GM23338 (cell line): ENCODE results near the gene PLD6. TPM values are rescaled to one million over a fixed set of nuclear protein-coding genes. Genes with fewer than 3 reads are reported as not detected.

Experiments
- ATAC-seq: fragments of 200-7000 bp; cut with Tn5 transposase; 3 replicates; pipeline ENCODE4 v1.9.1; 2020
- DNase-seq: peaks from one replicate; pipeline ENCODE4 v3.0.0-alpha.2; 2015; ENCODE audit warnings: low spot score
- H2AFZ ChIP-seq: fragments of 200-600 bp; sonication (generic); 2 replicates; pipeline ENCODE4 v1.8.0; 2016; ENCODE audit warnings: antibody characterized with exemption, mild to moderate bottlenecking, moderate library complexity
- H3F3A ChIP-seq: fragments of 200-600 bp; sonication (generic); replicated peaks from 2 replicates; pipeline ENCODE4 v1.8.0; 2017; ENCODE audit warnings: antibody characterized with exemption, mixed run types, low read depth
- H3K27ac ChIP-seq: fragments of 200-600 bp; sonication (generic); 2 replicates; pipeline ENCODE4 v1.6.1; 2016; ENCODE audit warnings: low read depth
- H3K27me3 ChIP-seq: fragments of 200-600 bp; sonication (generic); 2 replicates; pipeline ENCODE4 v1.8.0; 2016; ENCODE audit warnings: mild to moderate bottlenecking, mixed run types, moderate library complexity; ENCODE audit not compliant: insufficient read depth
- H3K36me3 ChIP-seq: fragments of 200-600 bp; sonication (generic); 2 replicates; pipeline ENCODE4 v1.8.0; 2016; ENCODE audit warnings: mild to moderate bottlenecking; ENCODE audit not compliant: insufficient read depth
- H3K4me1 ChIP-seq: fragments of 200-600 bp; sonication (generic); 2 replicates; pipeline ENCODE4 v1.8.0; 2016; ENCODE audit warnings: mild to moderate bottlenecking, moderate library complexity; ENCODE audit not compliant: insufficient read depth
- H3K4me2 ChIP-seq: fragments of 200-600 bp; sonication (generic); 2 replicates; pipeline ENCODE4 v1.7.1; 2017; ENCODE audit warnings: mixed run types
- H3K4me3 ChIP-seq: fragments of 200-600 bp; sonication (generic); 2 replicates; pipeline ENCODE4 v1.6.1; 2016; ENCODE audit warnings: mixed run types
- H3K79me2 ChIP-seq: fragments of 200-600 bp; sonication (generic); replicated peaks from 2 replicates; pipeline ENCODE4 v1.8.0; 2017; ENCODE audit warnings: mild to moderate bottlenecking; ENCODE audit not compliant: insufficient read depth
- H3K9me2 ChIP-seq: fragments of 200-600 bp; sonication (generic); 2 replicates; pipeline ENCODE4 v1.8.0; 2017; ENCODE audit not compliant: insufficient read depth
- H4K20me1 ChIP-seq: fragments of 200-600 bp; sonication (generic); replicated peaks from 2 replicates; pipeline ENCODE4 v1.8.0; 2017; ENCODE audit warnings: mild to moderate bottlenecking; ENCODE audit not compliant: insufficient read depth
- H3K27ac Mint-ChIP-seq: 2 replicates; pipeline ENCODE4 v1.8.0; 2020; ENCODE audit warnings: inconsistent platforms, mild to moderate bottlenecking, moderate library complexity, mixed read lengths
- H3K27me3 Mint-ChIP-seq: 3 replicates; pipeline ENCODE4 v1.8.0; 2022; ENCODE audit warnings: low read depth, mild to moderate bottlenecking, moderate library complexity, mixed read lengths, inconsistent platforms; ENCODE audit not compliant: insufficient read depth, poor library complexity
- H3K36me3 Mint-ChIP-seq: 3 replicates; pipeline ENCODE4 v1.8.0; 2021; ENCODE audit warnings: low read depth, mild to moderate bottlenecking, inconsistent platforms, moderate library complexity, mixed read lengths
- H3K4me1 Mint-ChIP-seq: 3 replicates; pipeline ENCODE4 v1.8.0; 2020; ENCODE audit warnings: mild to moderate bottlenecking, inconsistent platforms, mixed read lengths
- H3K4me3 Mint-ChIP-seq: 3 replicates; pipeline ENCODE4 v1.8.0; 2021; ENCODE audit warnings: moderate library complexity, mild to moderate bottlenecking, inconsistent platforms, mixed read lengths
- H3K9me3 Mint-ChIP-seq: 3 replicates; pipeline ENCODE4 v1.8.0; 2020; ENCODE audit warnings: moderate library complexity, mild to moderate bottlenecking, inconsistent platforms, mixed read lengths
- CREB1 ChIP-seq: fragments of 250-450 bp; sonication (Bioruptor Pico); IDR thresholded peaks from 2 replicates; pipeline ENCODE4 v1.5.0; 2020; ENCODE audit warnings: low read depth, mild to moderate bottlenecking, moderate library complexity
- EZH2 ChIP-seq: fragments of 200-600 bp; sonication (generic); IDR thresholded peaks from one replicate; pipeline ENCODE4 v1.8.0; 2017; ENCODE audit warnings: antibody characterized with exemption, mild to moderate bottlenecking, low read depth; ENCODE audit not compliant: unreplicated experiment
- EZH2phosphoT487 ChIP-seq: fragments of 200-600 bp; sonication (generic); IDR thresholded peaks from one replicate; pipeline ENCODE4 v1.8.1; 2018; ENCODE audit warnings: antibody characterized with exemption; ENCODE audit not compliant: unreplicated experiment
- JUNB ChIP-seq: IDR thresholded peaks from one replicate; pipeline ENCODE4 v1.6.1; 2016; ENCODE audit warnings: antibody characterized with exemption; ENCODE audit not compliant: unreplicated experiment
- NANOG ChIP-seq: IDR thresholded peaks from 2 replicates; pipeline ENCODE4 v1.6.1; 2016; ENCODE audit warnings: antibody characterized with exemption, borderline replicate concordance
- STAT1 ChIP-seq: IDR thresholded peaks from one replicate; pipeline ENCODE4 v1.6.1; 2016; ENCODE audit warnings: antibody characterized with exemption; ENCODE audit not compliant: unreplicated experiment
- ZNF114 ChIP-seq: fragments of 250-450 bp; sonication (Bioruptor Pico); IDR thresholded peaks from 2 replicates; pipeline ENCODE4 v1.5.0; 2020; ENCODE audit warnings: mild to moderate bottlenecking, moderate library complexity
- ZNF331 ChIP-seq: fragments of 250-450 bp; sonication (Bioruptor Pico); IDR thresholded peaks from 2 replicates; pipeline ENCODE4 v1.5.0; 2020; ENCODE audit warnings: low read depth, mild to moderate bottlenecking, moderate library complexity
- polyA plus RNA-seq: library from polyadenylated mRNA; unstranded; fragments of >200 nt; fragmentation: Nextera tagmentation; extraction: Ambion mirVana; gene quantifications from 2 replicates; pipeline ENCODE4 v1.2.1, GENCODE V29; 2016
- total RNA-seq: library from RNA; depleted of rRNA; stranded (reverse); fragments of >200 nt; shearing (Covaris generic); gene quantifications from 2 replicates; pipeline ENCODE4 v1.2.3, GENCODE V29; 2014
- TF ChIP-seq, protein P1 (sequence below), 2 experiments: fragments of 200-600 bp in 1 of 2; sonication (generic) in 1 of 2; conservative IDR thresholded peaks; 2 replicates each; pipeline versions ENCODE4 v1.5.1 to v1.6.1; 2016 to 2017; ENCODE audit warnings: antibody characterized with exemption in 2 of 2, low read depth in 2 of 2, mild to moderate bottlenecking in 2 of 2, moderate library complexity in 1 of 2
- TF ChIP-seq, protein P2 (sequence below): IDR thresholded peaks from 2 replicates; pipeline ENCODE4 v1.6.1; 2016; ENCODE audit warnings: antibody characterized with exemption
- TF ChIP-seq, protein P3 (sequence below): fragments of 250-450 bp; sonication (Bioruptor Pico); IDR thresholded peaks from 2 replicates; pipeline ENCODE4 v1.5.0; 2020; ENCODE audit warnings: mild to moderate bottlenecking, moderate library complexity

The PLD6 gene
- total and polyA plus RNA-seq, 2 experiments from 2014 or later, result not detected

DNA sequence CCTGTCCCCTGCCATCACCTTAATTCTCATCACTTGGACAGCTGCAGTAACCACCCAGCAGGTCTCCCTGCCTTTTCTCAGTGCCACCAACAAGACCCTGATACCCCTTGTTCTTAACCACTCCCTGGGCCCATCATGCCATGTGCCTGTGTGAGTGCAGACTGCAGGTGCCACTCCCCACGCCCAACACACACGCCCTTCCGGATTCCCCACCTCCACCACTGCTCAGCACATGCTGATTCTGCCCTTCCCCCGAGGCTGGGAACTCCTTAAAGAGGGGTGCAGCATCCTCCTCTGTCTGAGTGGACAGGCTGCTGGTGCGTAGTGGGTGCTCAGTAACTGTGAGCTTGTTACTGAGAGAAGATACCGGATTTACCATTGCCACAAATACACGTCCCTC is 52.4 kb downstream of the PLD6 start:
- TF ChIP-seq, protein P1, sequence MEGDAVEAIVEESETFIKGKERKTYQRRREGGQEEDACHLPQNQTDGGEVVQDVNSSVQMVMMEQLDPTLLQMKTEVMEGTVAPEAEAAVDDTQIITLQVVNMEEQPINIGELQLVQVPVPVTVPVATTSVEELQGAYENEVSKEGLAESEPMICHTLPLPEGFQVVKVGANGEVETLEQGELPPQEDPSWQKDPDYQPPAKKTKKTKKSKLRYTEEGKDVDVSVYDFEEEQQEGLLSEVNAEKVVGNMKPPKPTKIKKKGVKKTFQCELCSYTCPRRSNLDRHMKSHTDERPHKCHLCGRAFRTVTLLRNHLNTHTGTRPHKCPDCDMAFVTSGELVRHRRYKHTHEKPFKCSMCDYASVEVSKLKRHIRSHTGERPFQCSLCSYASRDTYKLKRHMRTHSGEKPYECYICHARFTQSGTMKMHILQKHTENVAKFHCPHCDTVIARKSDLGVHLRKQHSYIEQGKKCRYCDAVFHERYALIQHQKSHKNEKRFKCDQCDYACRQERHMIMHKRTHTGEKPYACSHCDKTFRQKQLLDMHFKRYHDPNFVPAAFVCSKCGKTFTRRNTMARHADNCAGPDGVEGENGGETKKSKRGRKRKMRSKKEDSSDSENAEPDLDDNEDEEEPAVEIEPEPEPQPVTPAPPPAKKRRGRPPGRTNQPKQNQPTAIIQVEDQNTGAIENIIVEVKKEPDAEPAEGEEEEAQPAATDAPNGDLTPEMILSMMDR (conservative IDR thresholded peaks at IDR 0.05; ENCODE audit: low read depth in 2 of 2), result no peak
- no peak for TF ChIP-seq EZH2
- no peak for TF ChIP-seq JUNB
- TF ChIP-seq CREB1, result no peak
- no peak for TF ChIP-seq NANOG
- TF ChIP-seq, protein P2, sequence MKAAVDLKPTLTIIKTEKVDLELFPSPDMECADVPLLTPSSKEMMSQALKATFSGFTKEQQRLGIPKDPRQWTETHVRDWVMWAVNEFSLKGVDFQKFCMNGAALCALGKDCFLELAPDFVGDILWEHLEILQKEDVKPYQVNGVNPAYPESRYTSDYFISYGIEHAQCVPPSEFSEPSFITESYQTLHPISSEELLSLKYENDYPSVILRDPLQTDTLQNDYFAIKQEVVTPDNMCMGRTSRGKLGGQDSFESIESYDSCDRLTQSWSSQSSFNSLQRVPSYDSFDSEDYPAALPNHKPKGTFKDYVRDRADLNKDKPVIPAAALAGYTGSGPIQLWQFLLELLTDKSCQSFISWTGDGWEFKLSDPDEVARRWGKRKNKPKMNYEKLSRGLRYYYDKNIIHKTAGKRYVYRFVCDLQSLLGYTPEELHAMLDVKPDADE, result no peak
- TF ChIP-seq EZH2phosphoT487, result no peak
- no peak for TF ChIP-seq STAT1
- no peak for TF ChIP-seq ZNF114 (CRISPR knock-in tag)
- TF ChIP-seq, protein P3, sequence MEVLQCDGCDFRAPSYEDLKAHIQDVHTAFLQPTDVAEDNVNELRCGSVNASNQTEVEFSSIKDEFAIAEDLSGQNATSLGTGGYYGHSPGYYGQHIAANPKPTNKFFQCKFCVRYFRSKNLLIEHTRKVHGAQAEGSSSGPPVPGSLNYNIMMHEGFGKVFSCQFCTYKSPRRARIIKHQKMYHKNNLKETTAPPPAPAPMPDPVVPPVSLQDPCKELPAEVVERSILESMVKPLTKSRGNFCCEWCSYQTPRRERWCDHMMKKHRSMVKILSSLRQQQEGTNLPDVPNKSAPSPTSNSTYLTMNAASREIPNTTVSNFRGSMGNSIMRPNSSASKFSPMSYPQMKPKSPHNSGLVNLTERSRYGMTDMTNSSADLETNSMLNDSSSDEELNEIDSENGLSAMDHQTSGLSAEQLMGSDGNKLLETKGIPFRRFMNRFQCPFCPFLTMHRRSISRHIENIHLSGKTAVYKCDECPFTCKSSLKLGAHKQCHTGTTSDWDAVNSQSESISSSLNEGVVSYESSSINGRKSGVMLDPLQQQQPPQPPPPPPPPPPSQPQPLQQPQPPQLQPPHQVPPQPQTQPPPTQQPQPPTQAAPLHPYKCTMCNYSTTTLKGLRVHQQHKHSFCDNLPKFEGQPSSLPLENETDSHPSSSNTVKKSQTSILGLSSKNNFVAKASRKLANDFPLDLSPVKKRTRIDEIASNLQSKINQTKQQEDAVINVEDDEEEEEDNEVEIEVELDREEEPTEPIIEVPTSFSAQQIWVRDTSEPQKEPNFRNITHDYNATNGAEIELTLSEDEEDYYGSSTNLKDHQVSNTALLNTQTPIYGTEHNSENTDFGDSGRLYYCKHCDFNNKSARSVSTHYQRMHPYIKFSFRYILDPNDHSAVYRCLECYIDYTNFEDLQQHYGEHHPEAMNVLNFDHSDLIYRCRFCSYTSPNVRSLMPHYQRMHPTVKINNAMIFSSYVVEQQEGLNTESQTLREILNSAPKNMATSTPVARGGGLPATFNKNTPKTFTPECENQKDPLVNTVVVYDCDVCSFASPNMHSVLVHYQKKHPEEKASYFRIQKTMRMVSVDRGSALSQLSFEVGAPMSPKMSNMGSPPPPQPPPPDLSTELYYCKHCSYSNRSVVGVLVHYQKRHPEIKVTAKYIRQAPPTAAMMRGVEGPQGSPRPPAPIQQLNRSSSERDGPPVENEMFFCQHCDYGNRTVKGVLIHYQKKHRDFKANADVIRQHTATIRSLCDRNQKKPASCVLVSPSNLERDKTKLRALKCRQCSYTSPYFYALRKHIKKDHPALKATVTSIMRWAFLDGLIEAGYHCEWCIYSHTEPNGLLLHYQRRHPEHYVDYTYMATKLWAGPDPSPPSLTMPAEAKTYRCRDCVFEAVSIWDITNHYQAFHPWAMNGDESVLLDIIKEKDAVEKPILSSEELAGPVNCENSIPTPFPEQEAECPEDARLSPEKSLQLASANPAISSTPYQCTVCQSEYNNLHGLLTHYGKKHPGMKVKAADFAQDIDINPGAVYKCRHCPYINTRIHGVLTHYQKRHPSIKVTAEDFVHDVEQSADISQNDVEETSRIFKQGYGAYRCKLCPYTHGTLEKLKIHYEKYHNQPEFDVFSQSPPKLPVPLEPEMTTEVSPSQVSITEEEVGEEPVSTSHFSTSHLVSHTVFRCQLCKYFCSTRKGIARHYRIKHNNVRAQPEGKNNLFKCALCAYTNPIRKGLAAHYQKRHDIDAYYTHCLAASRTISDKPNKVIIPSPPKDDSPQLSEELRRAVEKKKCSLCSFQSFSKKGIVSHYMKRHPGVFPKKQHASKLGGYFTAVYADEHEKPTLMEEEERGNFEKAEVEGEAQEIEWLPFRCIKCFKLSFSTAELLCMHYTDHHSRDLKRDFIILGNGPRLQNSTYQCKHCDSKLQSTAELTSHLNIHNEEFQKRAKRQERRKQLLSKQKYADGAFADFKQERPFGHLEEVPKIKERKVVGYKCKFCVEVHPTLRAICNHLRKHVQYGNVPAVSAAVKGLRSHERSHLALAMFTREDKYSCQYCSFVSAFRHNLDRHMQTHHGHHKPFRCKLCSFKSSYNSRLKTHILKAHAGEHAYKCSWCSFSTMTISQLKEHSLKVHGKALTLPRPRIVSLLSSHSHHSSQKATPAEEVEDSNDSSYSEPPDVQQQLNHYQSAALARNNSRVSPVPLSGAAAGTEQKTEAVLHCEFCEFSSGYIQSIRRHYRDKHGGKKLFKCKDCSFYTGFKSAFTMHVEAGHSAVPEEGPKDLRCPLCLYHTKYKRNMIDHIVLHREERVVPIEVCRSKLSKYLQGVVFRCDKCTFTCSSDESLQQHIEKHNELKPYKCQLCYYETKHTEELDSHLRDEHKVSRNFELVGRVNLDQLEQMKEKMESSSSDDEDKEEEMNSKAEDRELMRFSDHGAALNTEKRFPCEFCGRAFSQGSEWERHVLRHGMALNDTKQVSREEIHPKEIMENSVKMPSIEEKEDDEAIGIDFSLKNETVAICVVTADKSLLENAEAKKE (CRISPR knock-in tag), result no peak
- TF ChIP-seq ZNF331 (CRISPR knock-in tag), result no peak
- DNase-seq (no peak), ATAC-seq (no peak)
- no peaks in the 10 kb centered on the region; the same call in 1 of the 2 replicates for H3K36me3 ChIP-seq
- H3K9me2 ChIP-seq, result no peaks in the 10 kb centered on the region
- Mint-ChIP-seq H3K27me3 (no peaks in the 10 kb centered on the region), H3K9me3 (no peaks in the 10 kb centered on the region), H3K4me1 (no peaks in the 10 kb centered on the region), H3K27ac (no peak overlapping the region), H3K36me3 (peaks cover 32% of the 10 kb centered on the region), H3K4me3 (no peak overlapping the region)
- H4K20me1 ChIP-seq, result no peaks in the 10 kb centered on the region; the same call in 1 of the 2 replicates
- no peak overlapping the region for H3K27ac ChIP-seq
- H3K4me3 ChIP-seq, result no peak overlapping the region
- no peaks in the 10 kb centered on the region for H3K27me3 ChIP-seq
- H3F3A ChIP-seq, result no peaks in the 10 kb centered on the region
- no peaks in the 10 kb centered on the region for H3K79me2 ChIP-seq
- H2AFZ ChIP-seq, result no peak overlapping the region
- no peaks in the 10 kb centered on the region for H3K4me1 ChIP-seq
- H3K4me2 ChIP-seq, result no peak overlapping the region
